A673 (cell line): ENCODE data around the gene GAMT. TPM values are rescaled to one million over a fixed set of nuclear protein-coding genes. Genes with fewer than 3 reads are reported as not detected.
A peak's percentile ranks its signal among the peaks of the same experiment; 100 is the strongest.

ENCODE experiments used
- BruUV-seq: library from RNA; stranded (reverse); fragments of 400-500 nt; replicated peaks from 2 replicates; lab custom pipeline; 2021; lab: Mats Ljungman, UMichigan
- CTCF ChIA-PET: fragments of 300-600 bp; sonication (Branson Sonifier 250); formaldehyde crosslinking; loops from one replicate; lab custom pipeline; 2022; ENCODE audit warnings: antibody characterized with exemption; lab: Charles Lee
- POLR2A ChIA-PET: fragments of 300-600 bp; sonication (Branson Sonifier 250); formaldehyde crosslinking; loops from one replicate; lab custom pipeline; 2022; ENCODE audit warnings: antibody characterized with exemption; ENCODE audit not compliant: low non-redundant PET; lab: Charles Lee
- DNase-seq: peaks from one replicate; pipeline ENCODE4 v3.0.0-alpha.2; 2015; ENCODE audit warnings: low spot score
- H3K27ac ChIP-seq: fragments of 200-600 bp; sonication (generic); 2 replicates; pipeline ENCODE4 v1.5.1; 2016; ENCODE audit warnings: mixed run types, low read depth, mild to moderate bottlenecking, mixed read lengths, antibody characterized with exemption, low read length; ENCODE audit not compliant: poor library complexity, severe bottlenecking
- H3K27me3 ChIP-seq: fragments of 200-600 bp; sonication (generic); replicated peaks from 2 replicates; pipeline ENCODE4 v1.6.1; 2017; ENCODE audit warnings: mixed run types, low read depth, mild to moderate bottlenecking, mixed read lengths, antibody characterized with exemption, low read length; ENCODE audit not compliant: insufficient read depth, poor library complexity
- H3K36me3 ChIP-seq: fragments of 200-600 bp; sonication (generic); 2 replicates; pipeline ENCODE4 v1.6.1; 2016; ENCODE audit warnings: mixed run types, mild to moderate bottlenecking, mixed read lengths, antibody characterized with exemption, low read length; ENCODE audit not compliant: insufficient read depth, poor library complexity, severe bottlenecking
- H3K4me1 ChIP-seq: fragments of 200-600 bp; sonication (generic); 2 replicates; pipeline ENCODE4 v1.6.1; 2017; ENCODE audit warnings: mixed run types, mild to moderate bottlenecking, mixed read lengths, antibody characterized with exemption, low read length; ENCODE audit not compliant: insufficient read depth, poor library complexity, severe bottlenecking
- H3K4me3 ChIP-seq: fragments of 200-600 bp; sonication (generic); 2 replicates; pipeline ENCODE4 v1.5.1; 2016; ENCODE audit warnings: low read depth, mixed run types, mild to moderate bottlenecking, mixed read lengths, low read length; ENCODE audit not compliant: poor library complexity, severe bottlenecking
- H3K9me3 ChIP-seq: fragments of 200-600 bp; sonication (generic); 2 replicates; pipeline ENCODE4 v1.6.1; 2016; ENCODE audit warnings: mixed run types, low read depth, mild to moderate bottlenecking, mixed read lengths, antibody characterized with exemption, low read length; ENCODE audit not compliant: poor library complexity, severe bottlenecking
- EZH2 ChIP-seq: fragments of 200-600 bp; sonication (generic); IDR thresholded peaks from 2 replicates; pipeline ENCODE4 v1.6.1; 2017; ENCODE audit warnings: borderline replicate concordance, low read depth, mild to moderate bottlenecking, mixed read lengths, antibody characterized with exemption, low read length; ENCODE audit not compliant: poor library complexity, severe bottlenecking
- intact Hi-C: fragments of 100-400 bp; cut with micrococcal nuclease; formaldehyde crosslinking; loops from one replicate; pipeline ENCODE4 v1.10.0; 2022; ENCODE audit not compliant: unreplicated experiment
- total RNA-seq: library from RNA; stranded (reverse); gene quantifications from 2 replicates; pipeline ENCODE4 v1.2.3, GENCODE V29; 2021
- TF ChIP-seq, protein P1 (sequence below): fragments of 300-800, 200-600 bp; sonication (generic); conservative IDR thresholded peaks from 2 replicates; pipeline ENCODE4 v1.5.1; 2017; ENCODE audit warnings: low read depth, mild to moderate bottlenecking, antibody characterized with exemption, low read length, moderate library complexity, mixed read lengths

The GAMT gene
- total RNA-seq, 1 experiment from 2014 or later: 18.8 TPM

DNA sequence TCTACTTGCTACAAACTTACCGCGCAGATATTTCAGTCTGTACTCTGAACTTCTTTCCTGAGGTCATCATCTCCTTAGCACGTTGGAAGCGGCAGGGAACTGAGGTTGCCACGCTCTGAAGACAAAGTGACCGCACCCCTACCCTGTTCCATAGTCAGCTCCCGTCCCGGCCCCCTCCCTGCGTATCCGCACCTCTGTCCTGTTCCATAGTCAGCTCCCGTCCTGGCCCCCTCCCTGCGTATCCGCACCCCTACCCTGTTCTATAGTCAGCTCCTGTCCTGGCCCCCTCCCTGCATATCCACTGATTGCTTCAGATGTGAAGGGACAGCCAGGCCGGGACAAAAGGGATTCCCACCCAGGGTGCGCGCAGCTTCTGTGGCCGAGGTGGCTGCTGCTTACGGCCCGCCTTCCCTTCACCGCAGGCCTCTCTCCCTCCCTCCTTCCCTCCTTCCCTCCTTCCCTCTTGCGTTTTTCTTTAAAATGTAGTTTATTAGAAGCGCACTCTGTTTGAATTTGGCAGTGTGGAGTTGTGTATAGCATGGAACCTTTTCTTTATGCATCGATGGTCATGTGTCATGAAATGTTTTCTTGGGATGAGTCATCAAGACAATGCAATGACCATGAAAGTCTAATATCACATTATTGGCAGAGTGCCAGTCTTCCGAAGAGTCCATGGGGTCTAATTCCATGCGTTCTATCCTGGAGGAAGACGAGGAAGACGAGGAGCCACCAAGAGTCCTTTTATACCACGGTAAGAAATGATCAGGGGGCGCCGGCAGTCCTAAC lies 39.5 kb downstream of the GAMT start:
- ChIA-PET CTCF (interaction anchor here (1.0 to 2.2 kb wide), 2 partner anchors 8 to 117 kb away, joined by 3 to 7 read pairs; no protein-coding TSS in a partner anchor), POLR2A (no interaction called here)
- Histone ChIP-seq H3K36me3 (peaks cover 48% of the 10 kb centered on the region), H3K27me3 (no peaks in the 10 kb centered on the region), H3K4me3 (peak overlapping the region; percentile 29), H3K27ac (peak overlapping the region; percentile 83), H3K9me3 (no peaks in the 10 kb centered on the region), H3K4me1 (peaks cover 42% of the 10 kb centered on the region)
- peak; percentile 85 for DNase-seq
- intact Hi-C loops: no loop called here
- no peak for TF ChIP-seq EZH2
- TF ChIP-seq, protein P1, sequence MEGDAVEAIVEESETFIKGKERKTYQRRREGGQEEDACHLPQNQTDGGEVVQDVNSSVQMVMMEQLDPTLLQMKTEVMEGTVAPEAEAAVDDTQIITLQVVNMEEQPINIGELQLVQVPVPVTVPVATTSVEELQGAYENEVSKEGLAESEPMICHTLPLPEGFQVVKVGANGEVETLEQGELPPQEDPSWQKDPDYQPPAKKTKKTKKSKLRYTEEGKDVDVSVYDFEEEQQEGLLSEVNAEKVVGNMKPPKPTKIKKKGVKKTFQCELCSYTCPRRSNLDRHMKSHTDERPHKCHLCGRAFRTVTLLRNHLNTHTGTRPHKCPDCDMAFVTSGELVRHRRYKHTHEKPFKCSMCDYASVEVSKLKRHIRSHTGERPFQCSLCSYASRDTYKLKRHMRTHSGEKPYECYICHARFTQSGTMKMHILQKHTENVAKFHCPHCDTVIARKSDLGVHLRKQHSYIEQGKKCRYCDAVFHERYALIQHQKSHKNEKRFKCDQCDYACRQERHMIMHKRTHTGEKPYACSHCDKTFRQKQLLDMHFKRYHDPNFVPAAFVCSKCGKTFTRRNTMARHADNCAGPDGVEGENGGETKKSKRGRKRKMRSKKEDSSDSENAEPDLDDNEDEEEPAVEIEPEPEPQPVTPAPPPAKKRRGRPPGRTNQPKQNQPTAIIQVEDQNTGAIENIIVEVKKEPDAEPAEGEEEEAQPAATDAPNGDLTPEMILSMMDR: no peak
- BruUV-seq: no TSS peak

GRCh38 chr19:1360818-1361461 lies 40.4 kb downstream of the GAMT start:
- H3K27ac ChIP-seq: peak overlapping the region; percentile 83
- POLR2A ChIA-PET: no interaction called here
- peaks cover 51% of the 10 kb centered on the region for H3K4me1 ChIP-seq
- H3K9me3 ChIP-seq: no peaks in the 10 kb centered on the region
- intact Hi-C loops: no loop called here
- TF ChIP-seq, protein P1: no peak
- no peak for TF ChIP-seq EZH2
- CTCF ChIA-PET: interaction anchor here (2.2 kb wide), 1 partner anchor 116 kb away, joined by 7 read pairs; no protein-coding TSS in a partner anchor
- no peaks in the 10 kb centered on the region for H3K27me3 ChIP-seq
- peaks cover 40% of the 10 kb centered on the region for H3K36me3 ChIP-seq
- DNase-seq: peak; percentile 89
- no TSS peak for BruUV-seq
- peak overlapping the region; percentile 29 for H3K4me3 ChIP-seq

GRCh38 chr19:1360126-1360817 lies 41.1 kb downstream of the GAMT start:
- H3K9me3 ChIP-seq: no peaks in the 10 kb centered on the region
- no TSS peak for BruUV-seq
- H3K4me3 ChIP-seq: peak overlapping the region; percentile 29
- H3K36me3 ChIP-seq: peaks cover 34% of the 10 kb centered on the region
- peak overlapping the region; percentile 83 for H3K27ac ChIP-seq
- no peaks in the 10 kb centered on the region for H3K27me3 ChIP-seq
- ChIA-PET POLR2A (no interaction called here), CTCF (interaction anchor here (2.2 kb wide), 1 partner anchor 116 kb away, joined by 7 read pairs; no protein-coding TSS in a partner anchor)
- intact Hi-C loops: no loop called here
- peaks cover 54% of the 10 kb centered on the region for H3K4me1 ChIP-seq
- peak; percentile 35 for DNase-seq
- no peak for TF ChIP-seq EZH2
- TF ChIP-seq, protein P1: no peak
